Naive B cell (primary cell): ENCODE measurements around the gene CCDC117. TPM values are rescaled to one million over a fixed set of nuclear protein-coding genes. Genes with fewer than 3 reads are reported as not detected.
"Not testable (repeated sequence)": the region's sequence is repeated elsewhere in the genome, so short reads cannot be mapped to it uniquely, and the experiment has no call there.

Experiments used
- ATAC-seq, 2 donors: fragments of 150-1000 bp; cut with Tn5 transposase; 2 replicates each; pipeline ENCODE4 v1.10.0; 2021; ENCODE audit warnings: low read depth in 2 of 2, mild to moderate bottlenecking in 2 of 2, moderate library complexity in 2 of 2
- DNase-seq: peaks from one replicate; pipeline ENCODE4 v3.0.0; 2022
- H3K27ac Mint-ChIP-seq, 6 donors: one replicate each; pipeline ENCODE4 v1.8.0; 2020 to 2022; ENCODE audit warnings: mild to moderate bottlenecking in 6 of 6, mixed read lengths in 6 of 6, moderate library complexity in 5 of 6, inconsistent platforms in 2 of 6
- H3K27me3 Mint-ChIP-seq, 3 donors: one replicate each; pipeline ENCODE4 v1.8.0; 2021 to 2022; ENCODE audit warnings: mixed read lengths in 3 of 3, mild to moderate bottlenecking in 1 of 3
- H3K36me3 Mint-ChIP-seq, 2 donors: one replicate each; pipeline ENCODE4 v1.8.0; 2020 to 2022; ENCODE audit warnings: mixed read lengths in 2 of 2, inconsistent platforms in 1 of 2, mild to moderate bottlenecking in 1 of 2
- H3K4me1 Mint-ChIP-seq, 3 donors: one replicate each; pipeline ENCODE4 v1.8.0; 2020 to 2022; ENCODE audit warnings: mixed read lengths in 3 of 3, inconsistent platforms in 1 of 3, mild to moderate bottlenecking in 1 of 3, moderate library complexity in 1 of 3
- H3K4me3 Mint-ChIP-seq, 8 donors: one replicate each; pipeline ENCODE4 v1.8.0; 2020 to 2022; ENCODE audit warnings: mild to moderate bottlenecking in 8 of 8, mixed read lengths in 8 of 8, moderate library complexity in 8 of 8, inconsistent platforms in 2 of 8
- H3K9me3 Mint-ChIP-seq, 7 donors: one replicate each; pipeline ENCODE4 v1.8.0; 2020 to 2022; ENCODE audit warnings: mixed read lengths in 7 of 7, mild to moderate bottlenecking in 5 of 7, inconsistent platforms in 2 of 7, moderate library complexity in 1 of 7
- polyA plus RNA-seq, 6 donors: library from polyadenylated mRNA; unstranded; fragments of 300-500 nt; fragmentation: Illumina TruSeq; gene quantifications; one replicate each; pipeline ENCODE4 v1.2.3, GENCODE V29; 2021; ENCODE audit warnings: low read depth in 6 of 6

CCDC117 gene
- polyA plus RNA-seq, 6 donors from 2014 or later, result 9.9 to 30.0 (median 19.5) TPM

GRCh38 chr22:28743852-28744251 lies 28.6 kb upstream of the CCDC117 start:
- Mint-ChIP-seq H3K27me3 (no peaks in the 10 kb centered on the region), H3K9me3 (no peaks in the 10 kb centered on the region), H3K4me1 (peaks cover 20 to 37% (median 25%) of the 10 kb centered on the region in 3 donors), H3K4me3 (peak overlapping the region in 4 of 8 donors; percentile 19 to 93 (median 56)), H3K36me3 (peaks cover under 1% of the 10 kb centered on the region in 2 donors), H3K27ac (peak overlapping the region in 2 of 6 donors; percentile 34 to 64)
- DNase-seq (no peak), ATAC-seq (no peak)

DNA sequence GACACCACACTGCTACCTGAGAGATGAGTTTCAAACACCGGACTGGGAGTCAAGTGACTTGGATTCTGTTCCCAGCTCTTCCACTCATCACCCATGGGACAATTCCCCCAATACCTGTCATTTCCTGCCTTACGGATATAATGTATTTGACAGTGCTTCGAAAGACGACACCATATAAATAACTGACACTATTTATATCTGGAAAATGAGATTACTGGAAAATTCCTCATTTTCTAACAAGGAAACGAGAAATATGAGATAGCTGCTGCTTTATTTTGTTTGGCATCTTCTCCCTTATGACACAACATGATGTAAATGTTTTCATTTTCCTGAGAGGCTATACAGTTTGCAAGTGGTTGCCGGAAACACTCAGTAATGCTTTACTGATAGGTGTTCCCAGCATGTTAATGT lies 22.0 kb upstream of the CCDC117 start:
- Mint-ChIP-seq H3K4me3 (no peak overlapping the region), H3K27ac (peak overlapping the region in 1 of 6 donors; percentile 63), H3K36me3 (peaks cover 10 to 12% of the 10 kb centered on the region in 2 donors), H3K27me3 (no peaks in the 10 kb centered on the region), H3K9me3 (no peaks in the 10 kb centered on the region), H3K4me1 (peaks cover 0 to 13% (median 2%) of the 10 kb centered on the region in 3 donors)
- ATAC-seq (no peak), DNase-seq (no peak)

DNA sequence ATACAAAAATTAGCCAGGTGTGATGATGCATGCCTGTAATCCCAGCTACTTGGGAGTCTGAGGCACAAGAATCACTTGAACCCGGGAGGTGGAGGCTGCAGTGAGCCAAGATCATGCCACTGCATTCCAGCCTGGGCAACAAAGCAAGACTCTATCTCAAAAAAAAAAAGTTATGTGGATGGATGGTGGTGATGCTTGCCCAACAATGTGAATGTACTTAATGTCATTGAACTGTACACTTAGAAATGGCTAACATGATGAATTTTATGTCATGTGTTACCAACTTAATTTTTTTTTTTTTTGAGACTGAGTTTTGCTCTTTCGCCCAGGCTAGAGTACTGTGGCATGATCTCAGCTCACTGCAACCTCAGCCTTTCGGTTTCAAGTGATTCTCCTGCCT lies 18.0 kb upstream of the CCDC117 start:
- peaks cover 10 to 14% of the 10 kb centered on the region in 2 donors for H3K36me3 Mint-ChIP-seq
- not testable (repeated sequence) for H3K4me3 Mint-ChIP-seq, H3K27ac Mint-ChIP-seq, DNase-seq, ATAC-seq, H3K9me3 Mint-ChIP-seq, H3K27me3 Mint-ChIP-seq, H3K4me1 Mint-ChIP-seq

DNA sequence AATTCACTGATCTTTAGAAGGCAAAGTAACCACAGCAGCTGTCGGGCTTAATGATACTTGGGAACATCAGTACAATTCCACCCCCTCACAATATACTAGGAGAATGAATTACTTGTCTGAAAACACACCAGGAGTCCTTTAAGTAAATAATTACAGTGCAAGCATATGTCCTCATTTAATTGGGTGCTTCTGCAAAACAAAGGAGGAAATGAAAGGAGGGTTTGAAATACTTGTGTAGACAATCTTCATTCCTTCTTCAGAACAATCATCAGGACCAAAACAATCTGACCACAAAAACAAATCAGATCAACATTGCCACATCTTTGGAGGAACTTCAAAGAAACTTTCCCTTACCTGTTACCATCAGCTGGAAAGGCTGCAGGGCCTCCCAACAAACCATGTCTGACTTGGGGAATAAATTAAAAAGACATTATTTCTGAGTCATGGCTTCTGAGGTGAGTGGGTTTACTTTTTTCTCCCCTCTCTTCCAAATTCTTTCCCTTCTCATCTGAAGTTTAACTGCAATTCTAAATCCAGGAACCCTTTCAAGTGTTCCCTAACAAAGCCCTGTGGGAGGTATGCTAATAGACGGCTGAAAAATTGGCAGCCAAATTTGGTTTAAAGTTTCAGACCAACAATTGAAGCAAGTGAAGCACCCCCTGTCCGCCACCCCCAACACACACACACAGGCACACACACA lies 12.5 kb upstream of the CCDC117 start:
- Mint-ChIP-seq H3K27ac (peak overlapping the region; percentile 20 to 83 (median 41)), H3K4me3 (peak overlapping the region in 6 of 8 donors; percentile 44 to 80 (median 59))

GRCh38 chr22:28761449-28761755 lies 11.1 kb upstream of the CCDC117 start:
- Mint-ChIP-seq H3K27ac (peak overlapping the region in 2 of 6 donors; percentile 78 to 92), H3K4me3 (peak overlapping the region in 3 of 8 donors; percentile 32 to 64 (median 57)), H3K4me1 (peaks cover 16 to 25% (median 17%) of the 10 kb centered on the region in 3 donors), H3K27me3 (no peaks in the 10 kb centered on the region), H3K9me3 (no peaks in the 10 kb centered on the region), H3K36me3 (peaks cover 5 to 7% of the 10 kb centered on the region in 2 donors)
- DNase-seq, result no peak
- ATAC-seq, result no peak

More for the DNA sequence above, 12.5 kb upstream of the CCDC117 start:
- H3K36me3 Mint-ChIP-seq, result peaks cover 7 to 11% of the 10 kb centered on the region in 2 donors
- ATAC-seq (peak; percentile 25 to 54), DNase-seq (no peak)
- peaks cover 16 to 25% (median 17%) of the 10 kb centered on the region in 3 donors for H3K4me1 Mint-ChIP-seq
- no peaks in the 10 kb centered on the region for H3K9me3 Mint-ChIP-seq
- H3K27me3 Mint-ChIP-seq, result no peaks in the 10 kb centered on the region

DNA sequence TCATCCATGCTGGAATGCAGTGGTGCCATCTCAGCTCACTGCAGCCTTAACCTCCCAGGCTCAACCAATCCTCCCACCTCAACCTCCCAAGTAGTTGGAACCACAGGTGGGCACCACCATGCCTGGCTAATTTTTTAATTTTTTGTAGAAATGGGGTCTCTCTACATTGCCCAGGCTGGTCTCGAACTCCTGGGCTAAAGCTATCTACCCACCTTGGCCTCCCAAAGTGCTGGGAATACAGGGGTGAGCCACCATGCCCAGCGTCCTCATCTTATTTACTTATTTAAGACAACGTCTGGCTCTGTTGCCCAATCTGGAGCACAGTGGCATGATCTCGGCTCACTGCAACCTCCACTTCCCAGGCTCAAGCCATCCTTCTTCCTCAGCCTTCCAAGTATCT lies 10.5 kb upstream of the CCDC117 start:
- not testable (repeated sequence) for H3K9me3 Mint-ChIP-seq, H3K27ac Mint-ChIP-seq, H3K4me3 Mint-ChIP-seq, H3K27me3 Mint-ChIP-seq, ATAC-seq, H3K36me3 Mint-ChIP-seq, DNase-seq
- peaks cover 16 to 25% (median 17%) of the 10 kb centered on the region in 3 donors for H3K4me1 Mint-ChIP-seq

DNA sequence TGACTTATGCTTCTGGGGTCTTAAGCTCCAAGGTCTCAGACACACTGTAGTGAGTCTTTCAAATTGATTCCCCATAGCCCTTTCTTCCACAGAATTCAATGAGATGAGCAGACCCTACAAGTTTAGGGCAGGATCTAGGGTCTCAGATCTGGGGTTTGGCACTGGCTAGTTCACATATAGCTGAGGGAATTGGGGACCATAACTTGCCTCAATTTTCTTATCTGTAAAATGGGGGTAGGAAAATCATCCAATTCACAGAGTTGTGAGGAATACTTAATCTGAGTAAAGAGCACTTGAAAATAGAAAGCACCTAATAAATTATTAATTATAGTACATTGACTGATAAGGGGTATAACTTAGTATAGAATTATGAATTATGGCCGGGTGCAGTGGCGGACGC lies 5.9 kb upstream of the CCDC117 start:
- Mint-ChIP-seq H3K27ac (no peak overlapping the region), H3K36me3 (no peaks in the 10 kb centered on the region), H3K4me3 (no peak overlapping the region), H3K9me3 (peaks cover 0 to 8% (median 1%) of the 10 kb centered on the region in 7 donors), H3K4me1 (peaks cover under 1 to 3% (median 1%) of the 10 kb centered on the region in 3 donors), H3K27me3 (no peaks in the 10 kb centered on the region)
- no peak for DNase-seq
- no peak for ATAC-seq

DNA sequence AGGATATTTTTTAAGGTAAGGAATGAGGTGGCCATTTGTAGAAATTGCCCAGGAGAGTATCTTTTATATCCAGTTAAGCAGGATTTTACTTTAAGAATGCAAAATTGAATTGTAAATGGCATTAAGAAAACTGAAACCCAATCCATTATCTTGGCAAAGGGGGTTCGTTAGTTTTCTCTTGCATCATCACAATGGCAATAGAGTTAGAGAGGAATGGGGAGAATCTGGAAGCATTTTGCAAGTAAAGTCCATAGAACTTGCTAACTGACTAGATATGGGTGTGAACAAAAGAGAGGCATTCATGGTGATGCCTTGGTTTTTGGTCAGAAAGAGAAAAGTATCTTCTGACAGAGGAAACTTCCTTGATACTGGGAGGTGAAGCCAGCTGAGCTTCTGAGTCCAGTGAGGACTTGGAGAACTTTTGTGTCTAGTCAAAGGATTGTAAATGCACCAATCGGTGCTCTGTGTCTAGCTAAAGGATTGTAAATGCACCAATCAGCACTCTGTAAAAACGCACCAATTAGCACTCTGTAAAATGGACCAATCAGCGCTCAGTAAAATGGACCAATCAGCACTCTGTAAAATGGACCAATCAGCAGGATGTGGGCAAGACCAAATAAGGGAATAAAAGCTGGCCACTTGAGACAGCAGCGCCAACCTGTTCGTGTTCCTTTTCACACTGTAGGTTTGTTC lies 3.6 kb upstream of the CCDC117 start:
- Mint-ChIP-seq H3K4me3 (no peak overlapping the region), H3K27me3 (no peaks in the 10 kb centered on the region)
- ATAC-seq, result no peak

DNA sequence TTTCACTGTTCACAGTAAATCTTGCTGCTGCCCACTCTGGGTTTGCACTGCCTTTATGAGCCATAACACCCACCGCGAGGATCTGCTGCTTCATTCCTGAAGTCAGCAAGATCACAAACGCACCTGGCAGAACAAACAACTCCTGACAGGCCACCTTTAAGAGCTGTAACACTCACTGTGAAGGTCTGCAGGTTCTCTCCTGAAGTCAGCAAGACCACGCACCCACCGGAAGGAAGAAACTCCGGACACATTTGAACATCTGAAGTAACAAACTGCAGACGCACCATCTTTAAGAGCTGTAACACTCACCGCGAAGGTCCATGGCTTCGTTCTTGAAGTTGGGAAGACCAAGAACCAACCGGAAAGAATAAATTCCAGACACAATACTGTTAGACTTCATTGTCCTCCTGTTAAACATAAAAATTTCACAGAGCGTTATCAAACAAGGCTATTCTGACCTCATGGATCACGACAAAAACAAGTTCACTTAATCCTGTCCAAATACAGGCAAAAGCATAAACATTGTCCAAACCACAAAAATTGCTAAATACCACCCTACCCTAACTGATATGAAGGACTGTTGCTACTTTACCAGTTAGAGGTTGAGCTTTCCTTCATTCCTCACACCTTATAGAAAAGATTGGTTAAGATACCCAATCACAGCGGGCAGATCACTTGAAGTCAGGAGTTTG lies 3.0 kb upstream of the CCDC117 start:
- ATAC-seq, result no peak
- Mint-ChIP-seq H3K4me3 (peak overlapping the region in 2 of 8 donors; percentile 14 to 38), H3K36me3 (peaks cover 0 to 7% of the 10 kb centered on the region in 2 donors), H3K4me1 (peaks cover 9 to 17% (median 10%) of the 10 kb centered on the region in 3 donors), H3K9me3 (peaks cover 0 to 8% (median 1%) of the 10 kb centered on the region in 7 donors), H3K27me3 (no peaks in the 10 kb centered on the region), H3K27ac (peak overlapping the region in 2 of 6 donors; percentile 40 to 73)
- DNase-seq, result no peak

More for the DNA sequence above, 3.6 kb upstream of the CCDC117 start:
- Mint-ChIP-seq H3K4me1 (peaks cover 7 to 10% (median 8%) of the 10 kb centered on the region in 3 donors), H3K27ac (no peak overlapping the region), H3K36me3 (peaks cover 0 to 7% of the 10 kb centered on the region in 2 donors), H3K9me3 (peaks cover 0 to 8% (median 1%) of the 10 kb centered on the region in 7 donors)
- no peak for DNase-seq

DNA sequence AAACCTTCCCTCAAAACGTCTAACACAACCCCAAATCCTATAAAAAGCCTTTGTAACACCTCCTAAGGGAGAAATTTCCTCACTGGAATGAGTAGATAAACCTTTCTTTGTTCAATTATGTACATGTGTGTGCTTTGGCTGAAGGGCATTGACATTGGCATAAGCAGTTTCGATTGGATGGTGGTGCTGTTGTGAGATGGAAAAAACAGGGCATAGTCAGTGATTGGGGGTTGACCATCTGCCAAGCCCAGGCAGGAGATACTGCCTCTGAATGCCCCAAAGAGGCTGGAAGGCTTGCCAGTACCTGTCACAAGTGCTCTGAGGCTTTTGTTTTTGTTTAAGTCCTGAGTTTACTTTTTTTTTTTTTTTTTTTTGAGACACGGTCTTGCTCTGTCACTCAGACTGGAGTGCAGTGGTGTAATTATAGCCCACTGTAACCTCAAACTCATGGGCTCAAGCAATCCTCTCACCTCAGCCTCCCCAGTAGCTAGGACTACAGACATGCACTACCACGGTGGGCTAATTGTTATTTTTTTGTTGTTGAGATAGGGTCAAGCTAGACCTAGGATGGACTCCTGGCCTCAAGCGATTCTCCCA lies 1.2 kb upstream of the CCDC117 start:
- Mint-ChIP-seq H3K27ac (peak overlapping the region in 2 of 6 donors; percentile 24 to 44), H3K27me3 (no peaks in the 10 kb centered on the region), H3K36me3 (peaks cover 0 to 7% of the 10 kb centered on the region in 2 donors), H3K9me3 (peaks cover 0 to 8% (median 1%) of the 10 kb centered on the region in 7 donors), H3K4me1 (peaks cover 17 to 34% (median 27%) of the 10 kb centered on the region in 3 donors), H3K4me3 (peak overlapping the region in 3 of 8 donors; percentile 42 to 94 (median 74))
- DNase-seq (no peak), ATAC-seq (no peak)

DNA sequence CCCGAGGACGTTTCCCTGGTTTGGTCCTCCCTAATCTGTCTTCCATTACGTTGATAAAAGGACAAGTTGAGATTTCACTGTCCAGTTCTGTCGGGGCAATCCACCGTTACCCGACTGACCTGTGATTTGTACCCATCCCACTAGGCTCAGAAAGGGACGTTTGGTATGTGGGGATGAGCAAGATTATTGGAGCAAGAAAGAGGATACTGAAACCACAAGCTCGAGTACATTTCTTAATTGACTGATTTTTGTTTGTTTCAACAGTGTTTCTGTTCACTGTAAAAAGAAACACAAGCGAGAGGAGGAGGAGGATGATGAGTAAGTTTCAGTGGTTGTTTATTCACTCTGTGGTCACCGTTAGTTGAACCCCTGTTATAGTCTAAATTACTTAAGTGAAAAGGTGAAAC lies 969 bp downstream of the CCDC117 start:
- H3K27ac Mint-ChIP-seq, result peak overlapping the region; percentile 93 to 96 (median 94)
- ATAC-seq (no peak), DNase-seq (no peak)
- no peaks in the 10 kb centered on the region for H3K27me3 Mint-ChIP-seq
- peaks cover 17 to 49% (median 31%) of the 10 kb centered on the region in 3 donors for H3K4me1 Mint-ChIP-seq
- peaks cover 0 to 7% of the 10 kb centered on the region in 2 donors for H3K36me3 Mint-ChIP-seq
- peak overlapping the region; percentile 84 to 97 (median 94) for H3K4me3 Mint-ChIP-seq
- H3K9me3 Mint-ChIP-seq, result peaks cover 0 to 8% (median 1%) of the 10 kb centered on the region in 7 donors

DNA sequence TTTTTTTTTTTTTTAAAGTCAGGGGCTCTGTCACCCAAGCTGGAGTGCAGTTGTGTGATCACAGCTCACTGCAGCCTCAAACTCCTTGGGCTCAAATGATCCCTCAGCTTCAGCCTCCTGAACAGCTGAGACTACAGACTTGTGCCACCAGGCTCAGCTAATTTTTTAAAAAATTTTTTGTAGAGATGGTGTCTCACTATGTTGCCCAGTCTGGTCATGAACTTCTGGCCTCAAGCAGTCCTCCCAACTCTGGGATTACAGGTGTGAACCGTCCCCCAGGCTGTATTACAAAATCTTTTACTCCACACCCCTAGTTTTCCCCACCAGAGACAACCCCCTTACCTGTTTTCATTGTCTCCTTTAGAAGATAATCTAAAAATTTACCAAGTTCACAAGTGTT lies 1.9 kb downstream of the CCDC117 start:
- Mint-ChIP-seq H3K4me3 (peak overlapping the region; percentile 63 to 95 (median 92)), H3K36me3 (peaks cover 0 to 7% of the 10 kb centered on the region in 2 donors), H3K27me3 (no peaks in the 10 kb centered on the region), H3K4me1 (peaks cover 17 to 49% (median 31%) of the 10 kb centered on the region in 3 donors), H3K27ac (peak overlapping the region in 4 of 6 donors; percentile 49 to 79 (median 54)), H3K9me3 (peaks cover 0 to 2% (median 0%) of the 10 kb centered on the region in 7 donors)
- DNase-seq (no peak), ATAC-seq (no peak)

- H3K4me1 Mint-ChIP-seq, result peaks cover 8 to 32% (median 28%) of the 10 kb centered on the region in 3 donors
Observed at GRCh38 chr22:28779833-28780232, 7.3 kb downstream of the CCDC117 start.

More at GRCh38 chr22:28779833-28780232, 7.3 kb downstream of the CCDC117 start:
- H3K4me3 Mint-ChIP-seq, result no peak overlapping the region
- no peak for ATAC-seq
- no peak for DNase-seq
- peaks cover 0 to 11% of the 10 kb centered on the region in 2 donors for H3K36me3 Mint-ChIP-seq
- H3K9me3 Mint-ChIP-seq, result no peaks in the 10 kb centered on the region
- no peaks in the 10 kb centered on the region for H3K27me3 Mint-ChIP-seq
- peak overlapping the region in 1 of 6 donors; percentile 6 for H3K27ac Mint-ChIP-seq
